Ovary (tissue), 9 donors: ENCODE data around the gene GALK1. TPM values are rescaled to one million over a fixed set of nuclear protein-coding genes. Genes with fewer than 3 reads are reported as not detected.
A peak's percentile ranks its signal among the peaks of the same experiment; 100 is the strongest.

Source experiments
- DNase-seq, 5 donors: peaks; one replicate each; pipeline ENCODE4 v3.0.0-alpha.2; 2019 to 2020
- H3K27ac ChIP-seq, 2 donors: fragments of 200-600 bp; one replicate each; pipeline versions ENCODE4 v1.5.1 to v1.8.0; 2019 to 2022
- H3K27me3 ChIP-seq: fragments of 200-600 bp; one replicate; pipeline ENCODE4 v1.8.0; 2022
- H3K36me3 ChIP-seq: fragments of 200-600 bp; sonication (generic); one replicate; pipeline ENCODE4 v1.5.1; 2019
- H3K4me1 ChIP-seq: one replicate; pipeline ENCODE4 v1.8.1; 2013; ENCODE audit warnings: mild to moderate bottlenecking, moderate library complexity; ENCODE audit not compliant: insufficient read depth
- H3K4me3 ChIP-seq: fragments of 200-600 bp; sonication (generic); one replicate; pipeline ENCODE4 v1.5.1; 2017
- H3K9me3 ChIP-seq, 2 donors: fragments of 200-600 bp in 1 of 2; sonication (generic) in 1 of 2; one replicate each; pipeline versions ENCODE4 v1.5.1 to v1.8.1; 2013 to 2019; ENCODE audit warnings: mild to moderate bottlenecking in 1 of 2, moderate library complexity in 1 of 2
- CTCF ChIP-seq, 3 donors: fragments of 450-650 bp in 2 of 3; fragments of 200-600 bp in 1 of 3; IDR thresholded peaks; one replicate each; pipeline versions ENCODE4 v1.5.1 to v1.8.0; 2016 to 2022; ENCODE audit warnings: antibody characterized with exemption in 3 of 3, mild to moderate bottlenecking in 1 of 3
- EP300 ChIP-seq: sonication (generic); formaldehyde crosslinking; IDR thresholded peaks from one replicate; pipeline ENCODE4 v1.6.1; 2017; ENCODE audit warnings: antibody characterized with exemption
- POLR2A ChIP-seq: fragments of 450-650 bp; IDR thresholded peaks from one replicate; pipeline ENCODE4 v1.6.1; 2017; ENCODE audit warnings: antibody characterized with exemption, mild to moderate bottlenecking, moderate library complexity
- WGBS, 3 donors: extraction: QIAGEN DNeasy Blood & Tissue Kit in 1 of 3; methylation state at CpG; one replicate each; pipeline versions ENCODE4 v1.1.5 to v1.1.7; 2013 to 2017; 5-methylcytosine and 5-hydroxymethylcytosine counted together
- intact Hi-C, 4 donors: fragments of 100-400 bp; cut with DNase I; formaldehyde crosslinking; loops; one replicate each; pipeline versions ENCODE4 v1.11.0 to v1.15.1; 2022 to 2023
- polyA plus RNA-seq, 2 donors: library from polyadenylated mRNA; stranded (reverse); fragments of 200-250 nt in 1 of 2; fragments of 350-450 nt in 1 of 2; fragmentation: Illumina TruSeq in 1 of 2; extraction: RNeasy Lipid Tissue Mini Kit (QIAGEN cat#74804) in 1 of 2; gene quantifications; one replicate each; pipeline ENCODE4 v1.2.3, GENCODE V29; 2013 to 2014
- total RNA-seq, 7 donors: library from RNA; depleted of rRNA in 2 of 7; stranded (reverse); fragments of >200 nt in 2 of 7; fragmentation: NEBNext Ultra II Directional in 3 of 7; extraction: Animal tissue kit (Norgen Biotek cat#: 25700) in 3 of 7; gene quantifications; one replicate each; pipeline versions ENCODE4 v1.1.0 to v1.2.4, GENCODE V29; 2016 to 2023
- donor health status: DM: no; HTN: no; CAD: no; lungs with moderate emphysema.
- donor health status: DM: no; HTN: no; CAD: no.
- donor health status: Bipolar disorder and iron deficiency.
- donor health status: DM: yes; HTN: yes; CAD: no.
- donor health status: DM: no; HTN: no; CAD: no.
- donor health status: DM: yes; HTN: yes; CAD: no.

Gene GALK1
- total and polyA plus RNA-seq, 9 donors, result 0.33 to 35.1 (median 27.5) TPM

GRCh38 chr17:75752405-75752709, 12.6 kb downstream of the GALK1 start:
- H3K27ac ChIP-seq, result no peak overlapping the region
- TF ChIP-seq EP300 (no peak), CTCF (IDR thresholded peaks at IDR 0.05) (no peak), POLR2A (no peak)
- intact Hi-C loops, result no loop called here

GRCh38 chr17:75751676-75752404, 13.2 kb downstream of the GALK1 start:
- no peak for TF ChIP-seq CTCF (IDR thresholded peaks at IDR 0.05)
- TF ChIP-seq POLR2A, result no peak
- no peak for TF ChIP-seq EP300
- Histone ChIP-seq H3K4me3 (no peak overlapping the region), H3K27ac (no peak overlapping the region), H3K36me3 (no peaks in the 10 kb centered on the region), H3K4me1 (peaks cover 4% of the 10 kb centered on the region), H3K27me3 (no peaks in the 10 kb centered on the region), H3K9me3 (no peaks in the 10 kb centered on the region)
- no peak for DNase-seq
- 76 to 81% (median 77%) methylated on average over 24 of the region's 24 CpGs for WGBS, 3 donors
- intact Hi-C loops, result no loop called here

More at GRCh38 chr17:75752405-75752709, 12.6 kb downstream of the GALK1 start:
- WGBS, 3 donors, result 84 to 94% (median 88%) methylated on average over 10 of the region's 10 CpGs
- Histone ChIP-seq H3K27me3 (no peaks in the 10 kb centered on the region), H3K4me3 (no peak overlapping the region), H3K36me3 (no peaks in the 10 kb centered on the region), H3K9me3 (no peaks in the 10 kb centered on the region), H3K4me1 (peaks cover 4% of the 10 kb centered on the region)
- no peak for DNase-seq

- TF ChIP-seq EP300 (no peak), POLR2A (no peak), CTCF (IDR thresholded peaks at IDR 0.05) (no peak)
- Histone ChIP-seq H3K9me3 (no peaks in the 10 kb centered on the region), H3K27me3 (no peaks in the 10 kb centered on the region), H3K36me3 (no peaks in the 10 kb centered on the region), H3K27ac (no peak overlapping the region), H3K4me1 (peaks cover 4% of the 10 kb centered on the region), H3K4me3 (no peak overlapping the region)
- no peak for DNase-seq
- 84 to 85% (median 85%) methylated on average over 23 of the region's 23 CpGs for WGBS, 3 donors
- intact Hi-C loops, result no loop called here
Observed at GRCh38 chr17:75750661-75751423, 14.2 kb downstream of the GALK1 start.

GRCh38 chr17:75749545-75750389, 15.2 kb downstream of the GALK1 start:
- TF ChIP-seq CTCF (IDR thresholded peaks at IDR 0.05), result peak; percentile 91 to 94 (median 92)
- TF ChIP-seq POLR2A, result no peak
- H3K9me3 ChIP-seq, result no peaks in the 10 kb centered on the region
- H3K4me3 ChIP-seq, result no peak overlapping the region
- no peaks in the 10 kb centered on the region for H3K27me3 ChIP-seq
- intact Hi-C loops, result loop anchor here (5.0 to 10.0 kb wide), 3 partner anchors 67 to 325 kb away; partner anchors contain the start of gene SMIM5 (in 2 of the 4)
- H3K27ac ChIP-seq, result no peak overlapping the region
- peaks cover 4% of the 10 kb centered on the region for H3K4me1 ChIP-seq
- DNase-seq, result peak; percentile 84 to 93 (median 91)
- 9 to 13% (median 11%) methylated on average over 20 of the region's 20 CpGs for WGBS, 3 donors
- H3K36me3 ChIP-seq, result no peaks in the 10 kb centered on the region
